ENCODE data around the gene MANBA.

DNA sequence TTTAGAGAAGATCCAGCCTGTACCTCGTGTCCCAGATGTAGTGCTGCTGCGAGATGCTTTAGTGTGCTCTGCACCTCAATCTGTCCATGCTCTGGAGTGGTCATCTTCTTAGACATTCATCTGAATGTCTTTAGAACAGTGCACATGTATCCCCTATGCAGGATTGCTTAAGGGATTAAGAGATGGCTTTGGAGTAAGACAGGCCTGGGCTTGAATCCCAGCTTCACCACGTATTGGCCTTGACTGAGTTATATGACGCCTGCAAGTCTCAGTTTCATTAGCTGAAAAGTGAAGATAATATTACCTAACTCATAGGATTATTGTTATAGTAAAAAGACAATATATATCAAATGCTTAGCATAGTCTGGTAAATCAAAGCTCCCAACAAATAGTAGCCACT is 161.3 kb downstream of the MANBA start:
- TF ChIP-seq, protein P1, sequence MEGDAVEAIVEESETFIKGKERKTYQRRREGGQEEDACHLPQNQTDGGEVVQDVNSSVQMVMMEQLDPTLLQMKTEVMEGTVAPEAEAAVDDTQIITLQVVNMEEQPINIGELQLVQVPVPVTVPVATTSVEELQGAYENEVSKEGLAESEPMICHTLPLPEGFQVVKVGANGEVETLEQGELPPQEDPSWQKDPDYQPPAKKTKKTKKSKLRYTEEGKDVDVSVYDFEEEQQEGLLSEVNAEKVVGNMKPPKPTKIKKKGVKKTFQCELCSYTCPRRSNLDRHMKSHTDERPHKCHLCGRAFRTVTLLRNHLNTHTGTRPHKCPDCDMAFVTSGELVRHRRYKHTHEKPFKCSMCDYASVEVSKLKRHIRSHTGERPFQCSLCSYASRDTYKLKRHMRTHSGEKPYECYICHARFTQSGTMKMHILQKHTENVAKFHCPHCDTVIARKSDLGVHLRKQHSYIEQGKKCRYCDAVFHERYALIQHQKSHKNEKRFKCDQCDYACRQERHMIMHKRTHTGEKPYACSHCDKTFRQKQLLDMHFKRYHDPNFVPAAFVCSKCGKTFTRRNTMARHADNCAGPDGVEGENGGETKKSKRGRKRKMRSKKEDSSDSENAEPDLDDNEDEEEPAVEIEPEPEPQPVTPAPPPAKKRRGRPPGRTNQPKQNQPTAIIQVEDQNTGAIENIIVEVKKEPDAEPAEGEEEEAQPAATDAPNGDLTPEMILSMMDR (conservative IDR thresholded peaks at IDR 0.05; ENCODE audit: low read depth, low read length): no peak
- no peak for TF ChIP-seq EZH2 (IDR thresholded peaks at IDR 0.05; ENCODE audit: borderline replicate concordance, low read depth, low read length, poor library complexity, severe bottlenecking)
